CD1c-positive myeloid dendritic cell (primary cell): ENCODE data around the gene LGALS9.
"Not testable (repeated sequence)": the region's sequence is repeated elsewhere in the genome, so short reads cannot be mapped to it uniquely, and the experiment has no call there.

ENCODE experiments used
- DNase-seq: peaks from one replicate; pipeline ENCODE4 v3.0.0-alpha.2; 2016; ENCODE audit errors: extremely low spot score

Gene LGALS9

GRCh38 chr17:27686322-27686721 is 55.3 kb downstream of the LGALS9 start:
- not testable (repeated sequence) for DNase-seq

GRCh38 chr17:27690882-27691281 is 59.9 kb downstream of the LGALS9 start:
- DNase-seq = no peak

GRCh38 chr17:27695254-27695814 is 64.3 kb downstream of the LGALS9 start:
- not testable (repeated sequence) for DNase-seq
